SK-N-SH (cell line): ENCODE data around the gene C6orf132. TPM values are rescaled to one million over a fixed set of nuclear protein-coding genes. Genes with fewer than 3 reads are reported as not detected.

ENCODE experiments used
- CTCF ChIA-PET: fragments of 300-600, 350-600 bp; formaldehyde crosslinking; extraction: SDS; loops from one replicate; lab custom pipeline; 2021; lab: Yijun Ruan, JAX
- POLR2A ChIA-PET: fragments of 350-600 bp; sonication (Branson Sonifier 250); formaldehyde crosslinking; extraction: SDS; loops from one replicate; lab custom pipeline; 2020; ENCODE audit warnings: antibody characterized with exemption, inconsistent platforms; lab: Yijun Ruan, JAX
- DNase-seq: peaks from one replicate; pipeline ENCODE4 v3.0.0; 2012
- H2AFZ ChIP-seq: fragments of 200-600 bp; sonication (generic); 2 replicates; pipeline ENCODE4 v1.8.1; 2016; ENCODE audit warnings: antibody characterized with exemption, mild to moderate bottlenecking, low read depth
- H3F3A ChIP-seq: fragments of 200-600 bp; sonication (generic); replicated peaks from 2 replicates; pipeline ENCODE3; 2016; ENCODE audit warnings: antibody characterized with exemption, mild to moderate bottlenecking; ENCODE audit not compliant: insufficient read depth
- H3K27ac ChIP-seq, 2 experiments: fragments of 200-500 bp in 1 of 2; fragments of 200-600 bp in 1 of 2; sonication (Bioruptor generic) in 1 of 2; sonication (generic), shearing (Covaris generic) in 1 of 2; 2 replicates each; pipeline versions ENCODE4 v1.5.1 to v1.6.1; 2014 to 2016; ENCODE audit warnings: low read depth in 2 of 2, inconsistent platforms in 1 of 2, low read length in 1 of 2, mild to moderate bottlenecking in 1 of 2, mixed read lengths in 1 of 2
- H3K27me3 ChIP-seq: fragments of 200-600 bp; sonication (generic), shearing (Covaris generic); 2 replicates; pipeline ENCODE4 v1.6.1; 2016; ENCODE audit warnings: mixed run types; ENCODE audit not compliant: insufficient read depth
- H3K36me3 ChIP-seq, 2 experiments: fragments of 200-500 bp in 1 of 2; fragments of 200-600 bp in 1 of 2; sonication (Bioruptor generic) in 1 of 2; sonication (generic) in 1 of 2; replicated peaks in 1 of 2; 2 replicates each; pipeline versions ENCODE3 to v1.5.1; 2014 to 2016; ENCODE audit warnings: low read length in 1 of 2, mild to moderate bottlenecking in 1 of 2; ENCODE audit not compliant: insufficient read depth in 2 of 2, control insufficient read depth in 1 of 2
- H3K4me1 ChIP-seq, 2 experiments: fragments of 200-500 bp in 1 of 2; fragments of 200-600 bp in 1 of 2; sonication (Bioruptor generic) in 1 of 2; sonication (generic), shearing (Covaris generic) in 1 of 2; 2 replicates each; pipeline versions ENCODE4 v1.5.1 to v1.6.1; 2014 to 2016; ENCODE audit warnings: low read depth in 1 of 2, low read length in 1 of 2, mixed run types in 1 of 2; ENCODE audit not compliant: insufficient read depth in 2 of 2, control insufficient read depth in 1 of 2
- H3K4me2 ChIP-seq: fragments of 200-600 bp; sonication (generic), shearing (Covaris generic); 2 replicates; pipeline ENCODE4 v1.6.1; 2017; ENCODE audit warnings: mixed run types
- H3K4me3 ChIP-seq, 2 experiments: fragments of 200-500 bp in 1 of 2; fragments of 200-600 bp in 1 of 2; sonication (Bioruptor generic) in 1 of 2; sonication (generic), shearing (Covaris generic) in 1 of 2; 2 replicates each; pipeline versions ENCODE4 v1.5.1 to v1.8.1; 2014 to 2016; ENCODE audit warnings: low read depth in 2 of 2, inconsistent platforms in 1 of 2, low read length in 1 of 2, mild to moderate bottlenecking in 1 of 2, mixed read lengths in 1 of 2, moderate library complexity in 1 of 2
- H3K79me2 ChIP-seq: fragments of 200-600 bp; sonication (generic); 2 replicates; pipeline ENCODE4 v1.8.1; 2017; ENCODE audit warnings: mild to moderate bottlenecking; ENCODE audit not compliant: insufficient read depth
- H3K9ac ChIP-seq: fragments of 200-600 bp; sonication (generic); 2 replicates; pipeline ENCODE4 v1.6.1; 2017; ENCODE audit warnings: mixed run types
- H3K9me2 ChIP-seq: fragments of 200-600 bp; sonication (generic); 2 replicates; pipeline ENCODE4 v1.6.1; 2017; ENCODE audit warnings: mixed run types
- H3K9me3 ChIP-seq: fragments of 200-600 bp; sonication (generic); 2 replicates; pipeline ENCODE4 v1.6.1; 2017; ENCODE audit warnings: mixed run types, mild to moderate bottlenecking, moderate library complexity
- H4K20me1 ChIP-seq: fragments of 200-600 bp; sonication (generic); 2 replicates; pipeline ENCODE4 v1.6.1; 2017; ENCODE audit warnings: mild to moderate bottlenecking, mixed run types; ENCODE audit not compliant: insufficient read depth
- ELF1 ChIP-seq: IDR thresholded peaks from 2 replicates; pipeline ENCODE4 v1.4.0; 2012
- EP300 ChIP-seq, 2 experiments: IDR thresholded peaks; 2 replicates each; pipeline versions ENCODE4 v1.4.0 to v1.6.1; 2012; ENCODE audit warnings: borderline replicate concordance in 1 of 2, low read depth in 1 of 2, low read length in 1 of 2
- FOXJ3 ChIP-seq: sonication (generic); formaldehyde crosslinking; IDR thresholded peaks from 2 replicates; pipeline ENCODE4 v1.5.1; 2020; ENCODE audit warnings: mild to moderate bottlenecking, missing genetic modification reagents
- FOXM1 ChIP-seq: IDR thresholded peaks from 2 replicates; pipeline ENCODE4 v1.4.0; 2012; ENCODE audit warnings: low read depth, mild to moderate bottlenecking
- GATA2 ChIP-seq: sonication (generic); formaldehyde crosslinking; IDR thresholded peaks from 2 replicates; pipeline ENCODE4 v1.5.0; 2020; ENCODE audit warnings: mild to moderate bottlenecking, missing genetic modification reagents
- MEF2A ChIP-seq: IDR thresholded peaks from 2 replicates; pipeline ENCODE4 v1.4.0; 2012; ENCODE audit warnings: low read depth, borderline replicate concordance
- MXI1 ChIP-seq: IDR thresholded peaks from 2 replicates; pipeline ENCODE4 v1.6.1; 2012; ENCODE audit warnings: mild to moderate bottlenecking, low read depth, low read length, improper control_type of control experiment
- PBX3 ChIP-seq: IDR thresholded peaks from 2 replicates; pipeline ENCODE4; 2012
- POLR2AphosphoS5 ChIP-seq: IDR thresholded peaks from 2 replicates; pipeline ENCODE4 v1.6.1; 2012; ENCODE audit warnings: low read depth, low read length
- RAD21 ChIP-seq: IDR thresholded peaks from 2 replicates; pipeline ENCODE4 v1.6.1; 2012; ENCODE audit warnings: mild to moderate bottlenecking, low read length
- RCOR1 ChIP-seq: fragments of 150-350 bp; IDR thresholded peaks from 2 replicates; pipeline ENCODE4 v1.6.1; 2017; ENCODE audit warnings: antibody characterized with exemption, low read length
- REST ChIP-seq: IDR thresholded peaks from 2 replicates; pipeline ENCODE4 v1.6.1; 2012; ENCODE audit warnings: mild to moderate bottlenecking, low read depth, low read length, moderate library complexity
- RXRA ChIP-seq: IDR thresholded peaks from 2 replicates; pipeline ENCODE4 v1.4.0; 2012; ENCODE audit warnings: low read depth, mild to moderate bottlenecking, borderline replicate concordance
- SIN3A ChIP-seq: IDR thresholded peaks from 2 replicates; pipeline ENCODE4 v1.6.1; 2012; ENCODE audit warnings: low read depth, mild to moderate bottlenecking, low read length, moderate library complexity, borderline replicate concordance
- SMC3 ChIP-seq: IDR thresholded peaks from 2 replicates; pipeline ENCODE4 v1.6.1; 2012; ENCODE audit warnings: low read depth, low read length, improper control_type of control experiment
- TEAD4 ChIP-seq: IDR thresholded peaks from 2 replicates; pipeline ENCODE4 v1.4.0; 2012; ENCODE audit warnings: mild to moderate bottlenecking, borderline replicate concordance; ENCODE audit not compliant: insufficient read depth
- USF1 ChIP-seq: IDR thresholded peaks from 2 replicates; pipeline ENCODE4 v1.4.0; 2012; ENCODE audit warnings: low read depth, borderline replicate concordance
- YY1 ChIP-seq: IDR thresholded peaks from 2 replicates; pipeline ENCODE4 v1.4.0; 2012; ENCODE audit warnings: low read depth, mild to moderate bottlenecking
- ZBTB33 ChIP-seq: IDR thresholded peaks from 2 replicates; pipeline ENCODE4 v1.4.0; 2012; ENCODE audit warnings: low read depth, borderline replicate concordance
- WGBS: methylation state at CpG from one replicate; pipeline ENCODE4 v1.1.6; 2017; ENCODE audit warnings: low lambda C conversion rate; 5-methylcytosine and 5-hydroxymethylcytosine counted together
- polyA plus RNA-seq, 3 experiments: library from polyadenylated mRNA; depleted of rRNA; stranded (reverse); fragments of >200 nt; gene quantifications; 2 replicates each; pipeline ENCODE4 v1.2.3, GENCODE V29; 2012

C6orf132 gene
- polyA plus RNA-seq, 1 of the 3 experiments (the other 2 are of a cell fraction): not detected

GRCh38 chr6:42110683-42111082 lies 31.7 kb downstream of the C6orf132 start:
- CTCF ChIA-PET: interaction anchor here (0.6 kb wide), 1 partner anchor 27 kb away, joined by 3 read pairs; no protein-coding TSS in a partner anchor
- Histone ChIP-seq H3K27ac (no peak overlapping the region), H3K27me3 (no peaks in the 10 kb centered on the region), H3K4me1 (no peaks in the 10 kb centered on the region), H4K20me1 (no peaks in the 10 kb centered on the region), H3K36me3 (no peaks in the 10 kb centered on the region), H3K79me2 (no peaks in the 10 kb centered on the region), H3K9me3 (no peaks in the 10 kb centered on the region), H3K4me3 (no peak overlapping the region), H3K9ac (no peak overlapping the region), H2AFZ (no peak overlapping the region), H3F3A (no peaks in the 10 kb centered on the region), H3K4me2 (no peak overlapping the region), H3K9me2 (no peaks in the 10 kb centered on the region)
- DNase-seq: no peak
- POLR2A ChIA-PET: no interaction called here
- TF ChIP-seq FOXM1 (no peak), TEAD4 (no peak), REST (no peak), MXI1 (no peak), ZBTB33 (no peak), USF1 (no peak), RAD21 (no peak), POLR2AphosphoS5 (no peak), RXRA (no peak), FOXJ3 (no peak)
- 39% methylated on average over 3 of the region's 3 CpGs for WGBS

- 76% methylated on average over 2 of the region's 2 CpGs for WGBS
- Histone ChIP-seq H3K36me3 (no peaks in the 10 kb centered on the region), H3K79me2 (no peaks in the 10 kb centered on the region), H2AFZ (no peak overlapping the region), H3F3A (no peaks in the 10 kb centered on the region), H3K4me1 (no peaks in the 10 kb centered on the region), H4K20me1 (no peaks in the 10 kb centered on the region), H3K9me3 (no peaks in the 10 kb centered on the region), H3K9ac (no peak overlapping the region), H3K9me2 (no peaks in the 10 kb centered on the region), H3K27ac (no peak overlapping the region), H3K4me3 (no peak overlapping the region), H3K27me3 (no peaks in the 10 kb centered on the region), H3K4me2 (no peak overlapping the region)
- no peak for DNase-seq
- ChIA-PET CTCF (no interaction called here), POLR2A (no interaction called here)
- TF ChIP-seq ELF1 (no peak), PBX3 (no peak), RCOR1 (no peak), SIN3A (no peak), SMC3 (no peak), GATA2 (CRISPR knock-in tag) (no peak), FOXJ3 (no peak), EP300 (IDR thresholded peaks at IDR 0.05; ENCODE audit: borderline replicate concordance in 1 of 2, low read depth in 1 of 2, low read length in 1 of 2) (no peak), YY1 (no peak), MEF2A (no peak)
Observed at GRCh38 chr6:42108071-42108470, 34.3 kb downstream of the C6orf132 start.
